Measurements from ENCODE around the gene TMEM135.

GRCh38 chr11:87063982-87064381 lies 26.2 kb downstream of the TMEM135 start:
- TF ChIP-seq POLR2A (IDR thresholded peaks at IDR 0.05): no peak
- TF ChIP-seq, protein P1, sequence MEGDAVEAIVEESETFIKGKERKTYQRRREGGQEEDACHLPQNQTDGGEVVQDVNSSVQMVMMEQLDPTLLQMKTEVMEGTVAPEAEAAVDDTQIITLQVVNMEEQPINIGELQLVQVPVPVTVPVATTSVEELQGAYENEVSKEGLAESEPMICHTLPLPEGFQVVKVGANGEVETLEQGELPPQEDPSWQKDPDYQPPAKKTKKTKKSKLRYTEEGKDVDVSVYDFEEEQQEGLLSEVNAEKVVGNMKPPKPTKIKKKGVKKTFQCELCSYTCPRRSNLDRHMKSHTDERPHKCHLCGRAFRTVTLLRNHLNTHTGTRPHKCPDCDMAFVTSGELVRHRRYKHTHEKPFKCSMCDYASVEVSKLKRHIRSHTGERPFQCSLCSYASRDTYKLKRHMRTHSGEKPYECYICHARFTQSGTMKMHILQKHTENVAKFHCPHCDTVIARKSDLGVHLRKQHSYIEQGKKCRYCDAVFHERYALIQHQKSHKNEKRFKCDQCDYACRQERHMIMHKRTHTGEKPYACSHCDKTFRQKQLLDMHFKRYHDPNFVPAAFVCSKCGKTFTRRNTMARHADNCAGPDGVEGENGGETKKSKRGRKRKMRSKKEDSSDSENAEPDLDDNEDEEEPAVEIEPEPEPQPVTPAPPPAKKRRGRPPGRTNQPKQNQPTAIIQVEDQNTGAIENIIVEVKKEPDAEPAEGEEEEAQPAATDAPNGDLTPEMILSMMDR (IDR thresholded peaks at IDR 0.05 in 4 of 5, conservative IDR thresholded peaks at IDR 0.05 in 1 of 5): no peak

All from gastrocnemius medialis (tissue), 4 donors.